ENCODE data around the gene DBF4B.

DNA sequence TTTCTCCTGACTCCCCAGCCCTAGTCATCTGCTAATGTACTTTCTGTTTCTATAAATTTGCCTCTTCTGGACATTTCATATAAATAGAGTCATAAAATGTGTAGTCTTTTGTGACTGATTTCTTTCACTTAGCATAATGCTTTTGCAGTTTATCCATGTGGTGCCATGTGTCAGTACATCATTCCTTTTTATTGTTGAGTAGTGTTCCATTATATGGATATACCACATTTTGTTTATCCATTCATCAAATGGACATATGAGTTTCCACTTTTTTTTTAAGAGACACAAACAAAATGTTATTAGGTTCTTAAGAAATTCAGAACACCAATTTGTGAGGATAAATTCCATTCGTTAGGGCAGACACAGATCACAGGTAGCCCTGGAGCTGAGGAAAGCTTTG, 11.0 kb downstream of the DBF4B start:
- TF ChIP-seq, protein P1, sequence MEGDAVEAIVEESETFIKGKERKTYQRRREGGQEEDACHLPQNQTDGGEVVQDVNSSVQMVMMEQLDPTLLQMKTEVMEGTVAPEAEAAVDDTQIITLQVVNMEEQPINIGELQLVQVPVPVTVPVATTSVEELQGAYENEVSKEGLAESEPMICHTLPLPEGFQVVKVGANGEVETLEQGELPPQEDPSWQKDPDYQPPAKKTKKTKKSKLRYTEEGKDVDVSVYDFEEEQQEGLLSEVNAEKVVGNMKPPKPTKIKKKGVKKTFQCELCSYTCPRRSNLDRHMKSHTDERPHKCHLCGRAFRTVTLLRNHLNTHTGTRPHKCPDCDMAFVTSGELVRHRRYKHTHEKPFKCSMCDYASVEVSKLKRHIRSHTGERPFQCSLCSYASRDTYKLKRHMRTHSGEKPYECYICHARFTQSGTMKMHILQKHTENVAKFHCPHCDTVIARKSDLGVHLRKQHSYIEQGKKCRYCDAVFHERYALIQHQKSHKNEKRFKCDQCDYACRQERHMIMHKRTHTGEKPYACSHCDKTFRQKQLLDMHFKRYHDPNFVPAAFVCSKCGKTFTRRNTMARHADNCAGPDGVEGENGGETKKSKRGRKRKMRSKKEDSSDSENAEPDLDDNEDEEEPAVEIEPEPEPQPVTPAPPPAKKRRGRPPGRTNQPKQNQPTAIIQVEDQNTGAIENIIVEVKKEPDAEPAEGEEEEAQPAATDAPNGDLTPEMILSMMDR (conservative IDR thresholded peaks at IDR 0.05 in 1 of 2, IDR thresholded peaks at IDR 0.05 in 1 of 2; ENCODE audit: low read depth in 1 of 2, low read length in 2 of 2): no peak
- no peak for TF ChIP-seq EZH2 (IDR thresholded peaks at IDR 0.05; ENCODE audit: low read length, missing control alignments)

Measured in fibroblast of lung (primary cell).